CD14-positive monocyte (primary cell): ENCODE measurements around the gene ABLIM3. TPM values are rescaled to one million over a fixed set of nuclear protein-coding genes. Genes with fewer than 3 reads are reported as not detected.

Source experiments
- DNase-seq, 3 donors: peaks; one replicate each; pipeline ENCODE4 v3.0.0-alpha.2; 2011 to 2022
- H2AFZ ChIP-seq: 2 replicates; pipeline ENCODE4 v1.6.0; 2012; ENCODE audit warnings: mild to moderate bottlenecking, low read depth, low read length, inconsistent platforms; ENCODE audit not compliant: insufficient read depth, poor library complexity, severe bottlenecking
- H3K27ac ChIP-seq, 2 donors: 1 replicate in 1 of 2; 2 replicates in 1 of 2; pipeline ENCODE4 v1.5.1; 2012 to 2013; ENCODE audit warnings: low read length in 2 of 2, control low read depth in 1 of 2, inconsistent platforms in 1 of 2, low read depth in 1 of 2, mild to moderate bottlenecking in 1 of 2
- H3K27me3 ChIP-seq, 2 donors: one replicate each; pipeline versions ENCODE4 v1.6.0 to v1.6.1; 2011 to 2013; ENCODE audit warnings: low read length in 2 of 2; ENCODE audit not compliant: control insufficient read depth in 2 of 2, insufficient read depth in 2 of 2
- H3K36me3 ChIP-seq, 2 donors: replicated peaks in 1 of 2; 1 replicate in 1 of 2; 2 replicates in 1 of 2; pipeline versions ENCODE4 v1.5.1 to v1.6.1; 2012 to 2013; ENCODE audit warnings: low read length in 2 of 2, control low read depth in 1 of 2, inconsistent platforms in 1 of 2, mild to moderate bottlenecking in 1 of 2; ENCODE audit not compliant: insufficient read depth in 2 of 2, control insufficient read depth in 1 of 2
- H3K4me1 ChIP-seq, 2 donors: 1 replicate in 1 of 2; 2 replicates in 1 of 2; pipeline versions ENCODE4 v1.5.1 to v1.6.1; 2012 to 2013; ENCODE audit warnings: low read length in 2 of 2, control low read depth in 1 of 2, inconsistent platforms in 1 of 2, mild to moderate bottlenecking in 1 of 2, moderate library complexity in 1 of 2; ENCODE audit not compliant: insufficient read depth in 2 of 2, control insufficient read depth in 1 of 2
- H3K4me2 ChIP-seq: replicated peaks from 2 replicates; pipeline ENCODE3; 2012; ENCODE audit warnings: low read length, moderate library complexity, mild to moderate bottlenecking; ENCODE audit not compliant: poor library complexity, severe bottlenecking; ENCODE audit errors: extremely low read depth
- H3K4me3 ChIP-seq, 3 experiments: fragments of 200-600 bp in 1 of 3; sonication (generic) in 1 of 3; replicated peaks in 1 of 3; 1 replicate in 2 of 3; 2 replicates in 1 of 3; pipeline ENCODE4 v1.5.1; 2011 to 2013; ENCODE audit warnings: low read length in 3 of 3, mild to moderate bottlenecking in 3 of 3, control low read depth in 2 of 3, low read depth in 2 of 3, inconsistent platforms in 1 of 3, moderate library complexity in 1 of 3
- H3K79me2 ChIP-seq: 2 replicates; pipeline ENCODE4 v1.6.0; 2012; ENCODE audit warnings: mild to moderate bottlenecking, control low read depth, inconsistent platforms, low read length, moderate library complexity; ENCODE audit not compliant: insufficient read depth
- H3K9ac ChIP-seq: 2 replicates; pipeline ENCODE4 v1.6.0; 2017; ENCODE audit warnings: low read length, mild to moderate bottlenecking; ENCODE audit not compliant: insufficient read depth, poor library complexity, severe bottlenecking
- H3K9me3 ChIP-seq, 2 donors: replicated peaks in 1 of 2; 1 replicate in 1 of 2; 2 replicates in 1 of 2; pipeline versions ENCODE4 v1.5.1 to v1.6.1; 2012 to 2013; ENCODE audit warnings: low read length in 2 of 2, control low read depth in 1 of 2; ENCODE audit not compliant: control insufficient read depth in 1 of 2, insufficient read depth in 1 of 2
- H4K20me1 ChIP-seq: 2 replicates; pipeline ENCODE4 v1.6.0; 2012; ENCODE audit warnings: mild to moderate bottlenecking, low read length, control low read depth, moderate library complexity; ENCODE audit not compliant: insufficient read depth
- H3K27ac Mint-ChIP-seq, 7 donors: one replicate each; pipeline ENCODE4 v1.8.0; 2020; ENCODE audit warnings: mild to moderate bottlenecking in 7 of 7, mixed read lengths in 7 of 7, moderate library complexity in 6 of 7, inconsistent platforms in 2 of 7
- H3K27me3 Mint-ChIP-seq, 3 donors: one replicate each; pipeline ENCODE4 v1.8.0; 2021 to 2022; ENCODE audit warnings: low read depth in 3 of 3, mild to moderate bottlenecking in 3 of 3, mixed read lengths in 3 of 3, moderate library complexity in 3 of 3, inconsistent platforms in 1 of 3
- H3K36me3 Mint-ChIP-seq, 2 donors: one replicate each; pipeline ENCODE4 v1.8.0; 2020; ENCODE audit warnings: mixed read lengths in 2 of 2, inconsistent platforms in 1 of 2, mild to moderate bottlenecking in 1 of 2
- H3K4me1 Mint-ChIP-seq: one replicate; pipeline ENCODE4 v1.8.0; 2020; ENCODE audit warnings: mild to moderate bottlenecking, mixed read lengths
- H3K4me3 Mint-ChIP-seq, 2 donors: one replicate each; pipeline ENCODE4 v1.8.0; 2020; ENCODE audit warnings: mild to moderate bottlenecking in 2 of 2, mixed read lengths in 2 of 2, moderate library complexity in 1 of 2
- H3K9me3 Mint-ChIP-seq, 7 donors: one replicate each; pipeline ENCODE4 v1.8.0; 2020 to 2022; ENCODE audit warnings: mixed read lengths in 7 of 7, mild to moderate bottlenecking in 6 of 7, moderate library complexity in 6 of 7, inconsistent platforms in 2 of 7
- CTCF ChIP-seq: fragments of 200-600 bp; IDR thresholded peaks from one replicate; pipeline ENCODE4 v1.8.0; 2022; ENCODE audit warnings: antibody characterized with exemption, mild to moderate bottlenecking
- WGBS: methylation state at CpG from one replicate; pipeline ENCODE4 v1.1.5; 2013; ENCODE audit warnings: missing lambda C conversion rate; ENCODE audit not compliant: insufficient coverage; 5-methylcytosine and 5-hydroxymethylcytosine counted together
- intact Hi-C, 2 donors: fragments of 100-400 bp; cut with micrococcal nuclease; formaldehyde crosslinking; loops; one replicate each; pipeline versions ENCODE4 v1.15.0 to v1.15.1; 2023
- polyA plus RNA-seq, 3 donors: library from polyadenylated mRNA; depleted of rRNA in 1 of 3; unstranded in 2 of 3; stranded (reverse) in 1 of 3; fragments of 300-500 nt in 2 of 3; fragments of >200 nt in 1 of 3; fragmentation: Illumina TruSeq in 2 of 3; gene quantifications; 1 replicate in 2 of 3; 2 replicates in 1 of 3; pipeline ENCODE4 v1.2.3, GENCODE V29; 2012 to 2021

Gene ABLIM3
- polyA plus RNA-seq, 3 donors: 0.22 to 0.74 TPM; not detected in 1

GRCh38 chr5:149177339-149177843 is 36.1 kb downstream of the ABLIM3 start:
- Histone ChIP-seq H3K4me2 (no peak overlapping the region), H4K20me1 (no peaks in the 10 kb centered on the region), H3K9ac (no peak overlapping the region), H3K79me2 (no peaks in the 10 kb centered on the region), H2AFZ (no peak overlapping the region), H3K27me3 (no peaks in the 10 kb centered on the region), H3K4me1 (no peaks in the 10 kb centered on the region), H3K36me3 (no peaks in the 10 kb centered on the region), H3K27ac (no peak overlapping the region), H3K4me3 (no peak overlapping the region), H3K9me3 (no peaks in the 10 kb centered on the region)
- no peaks in the 10 kb centered on the region for H3K4me1 Mint-ChIP-seq
- H3K27me3 Mint-ChIP-seq: peaks cover 6 to 11% (median 9%) of the 10 kb centered on the region in 3 donors
- H3K27ac Mint-ChIP-seq: no peak overlapping the region
- no peak for TF ChIP-seq CTCF
- no peaks in the 10 kb centered on the region for H3K9me3 Mint-ChIP-seq
- H3K36me3 Mint-ChIP-seq: no peaks in the 10 kb centered on the region
- DNase-seq: no peak
- no peak overlapping the region for H3K4me3 Mint-ChIP-seq
- intact Hi-C loops: no loop called here

- H3K9me3 Mint-ChIP-seq: no peaks in the 10 kb centered on the region
- Histone ChIP-seq H3K27me3 (no peaks in the 10 kb centered on the region), H3K36me3 (no peaks in the 10 kb centered on the region), H3K27ac (no peak overlapping the region), H2AFZ (no peak overlapping the region), H3K4me3 (no peak overlapping the region), H3K9ac (no peak overlapping the region), H3K4me1 (no peaks in the 10 kb centered on the region), H3K4me2 (no peak overlapping the region), H4K20me1 (no peaks in the 10 kb centered on the region), H3K79me2 (no peaks in the 10 kb centered on the region), H3K9me3 (no peaks in the 10 kb centered on the region)
- intact Hi-C loops: no loop called here
- 95% methylated on average over 6 of the region's 8 CpGs for WGBS
- no peak overlapping the region for H3K27ac Mint-ChIP-seq
- H3K4me1 Mint-ChIP-seq: no peaks in the 10 kb centered on the region
- H3K4me3 Mint-ChIP-seq: no peak overlapping the region
- DNase-seq: no peak
- peaks cover 9 to 11% (median 9%) of the 10 kb centered on the region in 3 donors for H3K27me3 Mint-ChIP-seq
- no peaks in the 10 kb centered on the region for H3K36me3 Mint-ChIP-seq
- TF ChIP-seq CTCF: no peak
Observed at GRCh38 chr5:149177911-149178565, 36.7 kb downstream of the ABLIM3 start.
